Measurements from ENCODE around the gene MFAP4.
A peak's percentile ranks its signal among the peaks of the same experiment; 100 is the strongest.

MFAP4 gene

DNA sequence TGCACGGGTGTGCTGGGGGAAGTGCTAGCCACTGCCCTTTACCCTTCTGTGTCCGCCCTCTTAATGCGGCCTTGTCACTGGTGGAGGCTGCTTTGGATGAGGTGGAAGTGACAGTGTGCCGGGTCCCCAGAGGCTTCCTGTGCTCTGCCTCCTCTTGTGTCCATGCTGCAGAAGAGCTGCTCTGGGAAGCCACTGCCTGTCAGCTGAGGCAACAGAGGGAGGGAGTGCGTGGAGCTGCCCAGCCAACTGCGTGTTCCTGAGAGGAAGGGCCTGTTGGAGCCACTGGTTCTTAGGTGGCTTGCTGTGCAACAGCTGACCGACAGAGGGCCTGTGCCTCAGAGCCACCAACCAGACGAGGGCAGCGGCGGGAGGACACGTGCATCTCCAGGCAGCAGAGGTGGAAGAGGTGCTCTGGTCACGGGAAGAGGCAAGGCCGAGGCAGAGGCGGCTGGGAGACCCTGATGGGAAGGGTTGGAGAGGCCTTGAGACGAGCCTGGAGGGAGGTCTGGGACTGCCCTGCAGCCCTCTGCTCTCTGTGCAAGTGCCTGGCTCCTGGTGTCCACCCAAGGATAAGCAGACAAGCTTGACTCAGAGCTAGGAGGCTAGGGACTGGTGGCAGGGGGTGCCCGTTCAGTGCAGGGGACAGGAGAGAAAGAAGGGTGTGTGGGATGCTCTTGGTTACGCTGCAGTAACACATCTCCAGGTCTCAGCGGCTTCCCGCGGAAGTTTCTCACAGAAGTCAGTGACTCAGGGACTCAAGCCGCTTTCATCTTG, 49.9 kb downstream of the MFAP4 start:
- TF ChIP-seq EP300 (IDR thresholded peaks at IDR 0.05; ENCODE audit: borderline replicate concordance) (no peak), RAD21 (IDR thresholded peaks at IDR 0.05; ENCODE audit: low read depth) (peak; percentile 26)
- TF ChIP-seq, protein P1, sequence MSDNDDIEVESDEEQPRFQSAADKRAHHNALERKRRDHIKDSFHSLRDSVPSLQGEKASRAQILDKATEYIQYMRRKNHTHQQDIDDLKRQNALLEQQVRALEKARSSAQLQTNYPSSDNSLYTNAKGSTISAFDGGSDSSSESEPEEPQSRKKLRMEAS (IDR thresholded peaks at IDR 0.05) = peak; percentile 85

DNA sequence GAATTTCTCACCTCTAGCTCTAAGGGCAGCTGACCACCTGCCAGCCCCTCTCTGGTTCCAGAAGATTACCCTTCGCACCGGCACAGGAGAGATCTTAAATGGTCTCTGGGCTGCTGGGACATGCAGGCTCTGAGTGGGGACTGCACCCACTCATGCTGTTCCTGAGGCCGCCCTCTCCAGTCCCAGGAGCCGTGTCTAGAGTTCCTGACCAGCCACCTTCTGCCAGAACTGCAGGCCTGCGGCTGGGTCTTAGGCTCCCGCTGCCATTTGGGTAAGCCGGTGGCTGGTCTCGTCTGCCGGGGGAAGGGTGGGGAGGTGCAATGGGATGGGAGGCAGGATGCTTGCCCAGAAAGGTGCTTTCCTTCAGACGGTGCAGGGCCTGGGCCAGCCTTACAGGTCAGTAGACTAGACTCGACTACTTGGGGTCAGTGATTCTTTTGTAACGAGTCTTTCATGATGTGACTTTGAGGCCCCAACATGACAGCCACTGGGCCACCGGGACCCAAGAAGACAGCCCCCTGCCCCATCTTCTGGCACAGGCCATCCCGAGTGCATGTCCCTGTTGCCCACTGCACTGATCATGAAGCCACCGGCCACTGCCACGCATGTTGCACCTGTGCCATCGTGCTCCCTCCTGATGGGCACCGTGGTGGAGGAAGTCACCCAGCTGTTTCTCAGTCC, 50.9 kb downstream of the MFAP4 start:
- TF ChIP-seq CEBPB (IDR thresholded peaks at IDR 0.05) (no peak), EP300 (IDR thresholded peaks at IDR 0.05; ENCODE audit: borderline replicate concordance) (no peak), YY1 (IDR thresholded peaks at IDR 0.05; ENCODE audit: low read depth) (no peak), CREB1 (IDR thresholded peaks at IDR 0.05; ENCODE audit: low read depth) (no peak), EGR1 (IDR thresholded peaks at IDR 0.05) (no peak), TAF1 (IDR thresholded peaks at IDR 0.05; ENCODE audit: low read depth) (no peak), TCF12 (IDR thresholded peaks at IDR 0.05; ENCODE audit: low read depth) (no peak), FOXM1 (IDR thresholded peaks at IDR 0.05; ENCODE audit: borderline replicate concordance, low read depth) (no peak), RAD21 (IDR thresholded peaks at IDR 0.05; ENCODE audit: low read depth) (no peak), ZBTB7A (IDR thresholded peaks at IDR 0.05; ENCODE audit: low read depth) (no peak), TEAD4 (IDR thresholded peaks at IDR 0.05) (no peak)
- TF ChIP-seq, protein P2, sequence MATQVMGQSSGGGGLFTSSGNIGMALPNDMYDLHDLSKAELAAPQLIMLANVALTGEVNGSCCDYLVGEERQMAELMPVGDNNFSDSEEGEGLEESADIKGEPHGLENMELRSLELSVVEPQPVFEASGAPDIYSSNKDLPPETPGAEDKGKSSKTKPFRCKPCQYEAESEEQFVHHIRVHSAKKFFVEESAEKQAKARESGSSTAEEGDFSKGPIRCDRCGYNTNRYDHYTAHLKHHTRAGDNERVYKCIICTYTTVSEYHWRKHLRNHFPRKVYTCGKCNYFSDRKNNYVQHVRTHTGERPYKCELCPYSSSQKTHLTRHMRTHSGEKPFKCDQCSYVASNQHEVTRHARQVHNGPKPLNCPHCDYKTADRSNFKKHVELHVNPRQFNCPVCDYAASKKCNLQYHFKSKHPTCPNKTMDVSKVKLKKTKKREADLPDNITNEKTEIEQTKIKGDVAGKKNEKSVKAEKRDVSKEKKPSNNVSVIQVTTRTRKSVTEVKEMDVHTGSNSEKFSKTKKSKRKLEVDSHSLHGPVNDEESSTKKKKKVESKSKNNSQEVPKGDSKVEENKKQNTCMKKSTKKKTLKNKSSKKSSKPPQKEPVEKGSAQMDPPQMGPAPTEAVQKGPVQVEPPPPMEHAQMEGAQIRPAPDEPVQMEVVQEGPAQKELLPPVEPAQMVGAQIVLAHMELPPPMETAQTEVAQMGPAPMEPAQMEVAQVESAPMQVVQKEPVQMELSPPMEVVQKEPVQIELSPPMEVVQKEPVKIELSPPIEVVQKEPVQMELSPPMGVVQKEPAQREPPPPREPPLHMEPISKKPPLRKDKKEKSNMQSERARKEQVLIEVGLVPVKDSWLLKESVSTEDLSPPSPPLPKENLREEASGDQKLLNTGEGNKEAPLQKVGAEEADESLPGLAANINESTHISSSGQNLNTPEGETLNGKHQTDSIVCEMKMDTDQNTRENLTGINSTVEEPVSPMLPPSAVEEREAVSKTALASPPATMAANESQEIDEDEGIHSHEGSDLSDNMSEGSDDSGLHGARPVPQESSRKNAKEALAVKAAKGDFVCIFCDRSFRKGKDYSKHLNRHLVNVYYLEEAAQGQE (IDR thresholded peaks at IDR 0.05; ENCODE audit: low read depth) = no peak
- TF ChIP-seq, protein P1 (IDR thresholded peaks at IDR 0.05) = no peak

DNA sequence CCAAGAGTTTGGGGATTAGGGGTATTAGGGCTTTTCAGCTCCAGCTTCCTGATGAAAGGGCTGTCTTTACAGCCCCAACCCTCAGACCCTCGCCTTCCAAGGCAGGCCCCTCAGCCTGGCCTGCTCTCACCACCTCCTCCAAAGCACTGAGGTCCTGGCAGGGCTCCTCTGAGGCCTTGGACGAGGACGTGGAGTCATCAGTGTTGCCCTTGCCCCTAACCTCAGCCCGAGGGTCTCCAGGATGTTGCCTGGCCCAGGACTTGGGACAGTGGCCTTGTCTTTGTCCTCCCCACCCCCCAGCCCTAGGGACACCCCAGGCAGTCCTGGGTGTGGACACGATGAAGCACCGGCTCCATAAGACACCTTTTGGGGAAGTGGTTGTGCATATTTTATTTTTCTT, 52.7 kb downstream of the MFAP4 start:
- TF ChIP-seq EGR1 (IDR thresholded peaks at IDR 0.05) (no peak), CEBPB (IDR thresholded peaks at IDR 0.05) (no peak), NFIC (IDR thresholded peaks at IDR 0.05) (no peak), ZBTB7A (IDR thresholded peaks at IDR 0.05; ENCODE audit: low read depth) (no peak), RAD21 (IDR thresholded peaks at IDR 0.05; ENCODE audit: low read depth) (no peak), YY1 (IDR thresholded peaks at IDR 0.05; ENCODE audit: low read depth) (no peak), CREB1 (IDR thresholded peaks at IDR 0.05; ENCODE audit: low read depth) (no peak), FOXM1 (IDR thresholded peaks at IDR 0.05; ENCODE audit: borderline replicate concordance, low read depth) (no peak), EP300 (IDR thresholded peaks at IDR 0.05; ENCODE audit: borderline replicate concordance) (no peak), TEAD4 (IDR thresholded peaks at IDR 0.05) (no peak), TCF12 (IDR thresholded peaks at IDR 0.05; ENCODE audit: low read depth) (no peak), TAF1 (IDR thresholded peaks at IDR 0.05; ENCODE audit: low read depth) (no peak)
- TF ChIP-seq, protein P3, sequence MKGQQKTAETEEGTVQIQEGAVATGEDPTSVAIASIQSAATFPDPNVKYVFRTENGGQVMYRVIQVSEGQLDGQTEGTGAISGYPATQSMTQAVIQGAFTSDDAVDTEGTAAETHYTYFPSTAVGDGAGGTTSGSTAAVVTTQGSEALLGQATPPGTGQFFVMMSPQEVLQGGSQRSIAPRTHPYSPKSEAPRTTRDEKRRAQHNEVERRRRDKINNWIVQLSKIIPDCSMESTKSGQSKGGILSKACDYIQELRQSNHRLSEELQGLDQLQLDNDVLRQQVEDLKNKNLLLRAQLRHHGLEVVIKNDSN (IDR thresholded peaks at IDR 0.05) = no peak
- TF ChIP-seq, protein P2 (IDR thresholded peaks at IDR 0.05; ENCODE audit: low read depth) = no peak
- TF ChIP-seq, protein P1 (IDR thresholded peaks at IDR 0.05) = no peak

DNA sequence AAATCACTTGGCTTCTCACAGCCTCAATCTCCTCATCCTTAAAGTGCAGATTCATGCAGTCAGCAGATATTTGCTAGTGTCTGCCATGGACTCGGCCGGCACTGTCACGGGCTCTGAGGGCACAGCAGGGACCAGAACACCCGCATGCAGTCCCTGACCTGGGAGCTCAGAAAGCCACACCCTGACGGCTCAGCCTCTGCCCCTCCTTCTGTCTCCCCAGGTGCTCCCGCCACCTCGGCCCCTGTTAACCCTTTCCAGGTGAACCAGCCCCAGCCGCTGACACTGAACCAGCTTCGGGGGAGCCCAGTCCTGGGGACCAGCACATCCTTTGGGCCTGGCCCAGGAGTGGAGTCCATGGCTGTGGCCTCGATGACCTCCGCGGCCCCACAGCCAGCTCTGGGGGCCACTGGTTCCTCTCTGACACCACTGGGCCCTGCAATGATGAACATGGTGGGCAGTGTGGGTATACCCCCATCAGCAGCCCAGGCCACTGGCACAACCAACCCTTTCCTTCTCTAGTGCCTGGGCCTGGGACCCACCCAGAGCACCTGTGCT, 53.2 kb downstream of the MFAP4 start:
- TF ChIP-seq TEAD4 (IDR thresholded peaks at IDR 0.05) = no peak
- no peak for TF ChIP-seq EGR1 (IDR thresholded peaks at IDR 0.05)
- TF ChIP-seq, protein P3 (IDR thresholded peaks at IDR 0.05) = no peak
- TF ChIP-seq, protein P1 (IDR thresholded peaks at IDR 0.05) = no peak; the same call in 1 of the 2 replicates
- TF ChIP-seq CEBPB (IDR thresholded peaks at IDR 0.05) = no peak
- no peak for TF ChIP-seq FOXM1 (IDR thresholded peaks at IDR 0.05; ENCODE audit: borderline replicate concordance, low read depth)
- no peak for TF ChIP-seq TAF1 (IDR thresholded peaks at IDR 0.05; ENCODE audit: low read depth)
- no peak; the same call in 1 of the 2 replicates for TF ChIP-seq TCF12 (IDR thresholded peaks at IDR 0.05; ENCODE audit: low read depth)
- TF ChIP-seq ZBTB7A (IDR thresholded peaks at IDR 0.05; ENCODE audit: low read depth) = no peak
- no peak for TF ChIP-seq RAD21 (IDR thresholded peaks at IDR 0.05; ENCODE audit: low read depth)
- TF ChIP-seq, protein P2 (IDR thresholded peaks at IDR 0.05; ENCODE audit: low read depth) = no peak
- TF ChIP-seq NFIC (IDR thresholded peaks at IDR 0.05) = no peak
- TF ChIP-seq EP300 (IDR thresholded peaks at IDR 0.05; ENCODE audit: borderline replicate concordance) = no peak
- no peak for TF ChIP-seq YY1 (IDR thresholded peaks at IDR 0.05; ENCODE audit: low read depth)
- TF ChIP-seq CREB1 (IDR thresholded peaks at IDR 0.05; ENCODE audit: low read depth) = no peak
